ENCODE results near the gene HCN2. TPM values are rescaled to one million over a fixed set of nuclear protein-coding genes. Genes with fewer than 3 reads are reported as not detected.
"Not testable (repeated sequence)": the region's sequence is repeated elsewhere in the genome, so short reads cannot be mapped to it uniquely, and the experiment has no call there.

HCN2 gene
- total RNA-seq, 2 donors from 2014 or later = 0.14 to 8.5 TPM

GRCh38 chr19:618247-618619, 28.6 kb downstream of the HCN2 start:
- Histone ChIP-seq H3K4me1 (replicated peaks) (no peaks in the 10 kb centered on the region), H3K27me3 (replicated peaks; ENCODE audit: insufficient read depth) (no peaks in the 10 kb centered on the region), H3K4me3 (no peak overlapping the region), H3K9me3 (no peaks in the 10 kb centered on the region), H3K27ac (no peak overlapping the region), H3K36me3 (peaks cover 0 to 22% of the 10 kb centered on the region in 2 donors)
- TF ChIP-seq POLR2A (IDR thresholded peaks at IDR 0.05) (no peak), CTCF (IDR thresholded peaks at IDR 0.05) (no peak), POLR2AphosphoS5 (IDR thresholded peaks at IDR 0.05) (no peak)
- intact Hi-C loops (cut with DNase I) = no loop called here
- 90% methylated on average over 16 of the region's 19 CpGs for WGBS
- DNase-seq (ENCODE audit: low spot score) = no peak

GRCh38 chr19:618674-619285, 29.1 kb downstream of the HCN2 start:
- Histone ChIP-seq H3K4me1 (replicated peaks) (no peaks in the 10 kb centered on the region), H3K27me3 (replicated peaks; ENCODE audit: insufficient read depth) (no peaks in the 10 kb centered on the region), H3K36me3 (peaks cover 0 to 22% of the 10 kb centered on the region in 2 donors), H3K4me3 (no peak overlapping the region), H3K27ac (no peak overlapping the region), H3K9me3 (no peaks in the 10 kb centered on the region)
- DNase-seq (ENCODE audit: low spot score) = no peak
- intact Hi-C loops (cut with DNase I) = no loop called here
- 96% methylated on average over 25 of the region's 27 CpGs for WGBS
- TF ChIP-seq POLR2A (IDR thresholded peaks at IDR 0.05) = no peak

- H3K36me3 ChIP-seq = peaks cover 0 to 22% of the 10 kb centered on the region in 2 donors
- no peaks in the 10 kb centered on the region for H3K27me3 ChIP-seq (replicated peaks; ENCODE audit: insufficient read depth)
- intact Hi-C loops (cut with DNase I) = no loop called here
- TF ChIP-seq CTCF (IDR thresholded peaks at IDR 0.05) (no peak), POLR2A (IDR thresholded peaks at IDR 0.05) (no peak), POLR2AphosphoS5 (IDR thresholded peaks at IDR 0.05) (no peak)
- no peak overlapping the region for H3K4me3 ChIP-seq
- no peaks in the 10 kb centered on the region for H3K4me1 ChIP-seq (replicated peaks)
- DNase-seq (ENCODE audit: low spot score) = no peak
- 94% methylated on average over 44 of the region's 47 CpGs for WGBS
- no peaks in the 10 kb centered on the region for H3K9me3 ChIP-seq
- H3K27ac ChIP-seq = no peak overlapping the region
These were observed 29.8 kb downstream of the HCN2 start for GRCh38 chr19:619286-620002.

GRCh38 chr19:620166-620862, 30.6 kb downstream of the HCN2 start:
- TF ChIP-seq POLR2AphosphoS5 (IDR thresholded peaks at IDR 0.05) (no peak), CTCF (IDR thresholded peaks at IDR 0.05) (no peak), POLR2A (IDR thresholded peaks at IDR 0.05) (no peak)
- 92% methylated on average over 45 of the region's 51 CpGs for WGBS
- intact Hi-C loops (cut with DNase I) = no loop called here
- H3K36me3 ChIP-seq = peaks cover 0 to 22% of the 10 kb centered on the region in 2 donors
- H3K4me1 ChIP-seq (replicated peaks) = no peaks in the 10 kb centered on the region
- H3K4me3 ChIP-seq = no peak overlapping the region
- no peak overlapping the region for H3K27ac ChIP-seq
- no peak for DNase-seq (ENCODE audit: low spot score)
- H3K27me3 ChIP-seq (replicated peaks; ENCODE audit: insufficient read depth) = no peaks in the 10 kb centered on the region
- H3K9me3 ChIP-seq = no peaks in the 10 kb centered on the region

GRCh38 chr19:621191-621590, 31.5 kb downstream of the HCN2 start:
- H3K36me3 ChIP-seq = peaks cover 0 to 22% of the 10 kb centered on the region in 2 donors
- intact Hi-C loops (cut with DNase I); H3K9me3 ChIP-seq; H3K4me3 ChIP-seq; H3K27ac ChIP-seq; DNase-seq (ENCODE audit: low spot score); H3K27me3 ChIP-seq (replicated peaks; ENCODE audit: insufficient read depth); H3K4me1 ChIP-seq (replicated peaks): not testable (repeated sequence)
- WGBS = 98% methylated on average over 45 of the region's 48 CpGs

All from prostate gland (tissue), 2 donors.